ENCODE data around the gene HABP2.

DNA sequence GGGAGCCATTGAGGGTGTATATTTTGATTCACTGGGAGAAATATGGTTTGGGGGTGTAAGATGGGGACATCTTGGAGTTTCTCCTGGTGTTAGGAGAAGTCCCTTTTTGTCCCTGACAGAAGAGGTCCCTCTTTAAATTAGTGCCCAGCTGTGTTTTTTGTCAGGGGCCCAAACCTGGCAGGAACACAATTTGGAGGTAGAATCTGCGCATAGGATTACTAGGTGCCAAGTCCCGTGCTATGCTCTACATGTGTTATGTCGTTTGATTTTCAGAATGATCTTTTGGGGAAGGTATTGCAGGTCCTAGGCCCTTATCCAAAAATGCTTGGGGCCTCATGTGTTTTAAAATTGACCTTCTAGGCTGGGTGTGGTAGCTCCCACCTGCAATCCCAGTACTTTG, 36.8 kb upstream of the HABP2 start:
- TF ChIP-seq, protein P1, sequence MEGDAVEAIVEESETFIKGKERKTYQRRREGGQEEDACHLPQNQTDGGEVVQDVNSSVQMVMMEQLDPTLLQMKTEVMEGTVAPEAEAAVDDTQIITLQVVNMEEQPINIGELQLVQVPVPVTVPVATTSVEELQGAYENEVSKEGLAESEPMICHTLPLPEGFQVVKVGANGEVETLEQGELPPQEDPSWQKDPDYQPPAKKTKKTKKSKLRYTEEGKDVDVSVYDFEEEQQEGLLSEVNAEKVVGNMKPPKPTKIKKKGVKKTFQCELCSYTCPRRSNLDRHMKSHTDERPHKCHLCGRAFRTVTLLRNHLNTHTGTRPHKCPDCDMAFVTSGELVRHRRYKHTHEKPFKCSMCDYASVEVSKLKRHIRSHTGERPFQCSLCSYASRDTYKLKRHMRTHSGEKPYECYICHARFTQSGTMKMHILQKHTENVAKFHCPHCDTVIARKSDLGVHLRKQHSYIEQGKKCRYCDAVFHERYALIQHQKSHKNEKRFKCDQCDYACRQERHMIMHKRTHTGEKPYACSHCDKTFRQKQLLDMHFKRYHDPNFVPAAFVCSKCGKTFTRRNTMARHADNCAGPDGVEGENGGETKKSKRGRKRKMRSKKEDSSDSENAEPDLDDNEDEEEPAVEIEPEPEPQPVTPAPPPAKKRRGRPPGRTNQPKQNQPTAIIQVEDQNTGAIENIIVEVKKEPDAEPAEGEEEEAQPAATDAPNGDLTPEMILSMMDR (IDR thresholded peaks at IDR 0.05), result no peak
- no peak for TF ChIP-seq POLR2A (IDR thresholded peaks at IDR 0.05)
